ENCODE data around the gene SH2B3. TPM values are rescaled to one million over a fixed set of nuclear protein-coding genes. Genes with fewer than 3 reads are reported as not detected.

Gene SH2B3
- total RNA-seq, 3 donors from 2014 or later (not counting 1 experiment from before 2014, with no cell fraction given), result 68.1 to 81.3 (median 68.4) TPM

GRCh38 chr12:111362687-111363475 lies 42.8 kb upstream of the SH2B3 start:
- Mint-ChIP-seq H3K9me3 (no peaks in the 10 kb centered on the region), H3K27ac (no peak overlapping the region), H3K4me1 (peaks cover 31 to 47% of the 10 kb centered on the region in 2 donors), H3K27me3 (ENCODE audit: low read depth in 2 of 2) (peaks cover 4 to 6% of the 10 kb centered on the region in 2 donors), H3K36me3 (no peaks in the 10 kb centered on the region), H3K4me3 (no peak overlapping the region)
- H3K4me1 ChIP-seq (ENCODE audit: control insufficient read depth, insufficient read depth, low read length), result peaks cover 38% of the 10 kb centered on the region
- H3K27me3 ChIP-seq (ENCODE audit: control insufficient read depth, insufficient read depth, low read length), result no peaks in the 10 kb centered on the region
- intact Hi-C loops (cut with micrococcal nuclease), result no loop called here
- WGBS (ENCODE audit: insufficient coverage), result 96% methylated on average over 59 of the region's 59 CpGs
- no peak for DNase-seq
- no peaks in the 10 kb centered on the region for H3K9me3 ChIP-seq (ENCODE audit: control insufficient read depth, insufficient read depth, low read length)
- ATAC-seq, result no peak
- no peaks in the 10 kb centered on the region for H3K36me3 ChIP-seq (ENCODE audit: control insufficient read depth, insufficient read depth, low read length)
- H3K4me3 ChIP-seq (ENCODE audit: low read length), result no peak overlapping the region
- H3K27ac ChIP-seq (ENCODE audit: low read length), result no peak overlapping the region
- no peak for TF ChIP-seq CTCF (IDR thresholded peaks at IDR 0.05)

- Histone ChIP-seq H3K9me3 (ENCODE audit: control insufficient read depth, insufficient read depth, low read length) (no peaks in the 10 kb centered on the region), H3K27me3 (ENCODE audit: control insufficient read depth, insufficient read depth, low read length) (no peaks in the 10 kb centered on the region), H3K4me3 (ENCODE audit: low read length) (no peak overlapping the region), H3K36me3 (ENCODE audit: control insufficient read depth, insufficient read depth, low read length) (no peaks in the 10 kb centered on the region), H3K4me1 (ENCODE audit: control insufficient read depth, insufficient read depth, low read length) (peaks cover 45% of the 10 kb centered on the region), H3K27ac (ENCODE audit: low read length) (no peak overlapping the region)
- H3K9me3 Mint-ChIP-seq, result no peaks in the 10 kb centered on the region
- no peaks in the 10 kb centered on the region for H3K36me3 Mint-ChIP-seq
- WGBS (ENCODE audit: insufficient coverage), result 98% methylated on average over 3 of the region's 3 CpGs
- TF ChIP-seq CTCF (IDR thresholded peaks at IDR 0.05), result no peak
- no peak for ATAC-seq
- H3K27ac Mint-ChIP-seq, result no peak overlapping the region
- peaks cover 33 to 52% of the 10 kb centered on the region in 2 donors for H3K4me1 Mint-ChIP-seq
- intact Hi-C loops (cut with micrococcal nuclease), result no loop called here
- no peak for DNase-seq
- H3K27me3 Mint-ChIP-seq (ENCODE audit: low read depth in 2 of 2), result peaks cover 4 to 6% of the 10 kb centered on the region in 2 donors
- H3K4me3 Mint-ChIP-seq, result no peak overlapping the region
Observed at GRCh38 chr12:111363578-111363977, 42.1 kb upstream of the SH2B3 start.

- intact Hi-C loops (cut with micrococcal nuclease), result no loop called here
- ATAC-seq, result no peak
- Mint-ChIP-seq H3K36me3 (no peaks in the 10 kb centered on the region), H3K27me3 (ENCODE audit: low read depth in 2 of 2) (peaks cover 0 to 2% of the 10 kb centered on the region in 2 donors), H3K4me3 (peak overlapping the region; percentile 47), H3K4me1 (peaks cover 15 to 47% of the 10 kb centered on the region in 2 donors), H3K27ac (no peak overlapping the region), H3K9me3 (no peaks in the 10 kb centered on the region)
- H3K36me3 ChIP-seq (ENCODE audit: control insufficient read depth, insufficient read depth, low read length), result no peaks in the 10 kb centered on the region
- H3K27me3 ChIP-seq (ENCODE audit: control insufficient read depth, insufficient read depth, low read length), result no peaks in the 10 kb centered on the region
- no peak for TF ChIP-seq CTCF (IDR thresholded peaks at IDR 0.05)
- no peak overlapping the region for H3K27ac ChIP-seq (ENCODE audit: low read length)
- no peak for DNase-seq
- no peaks in the 10 kb centered on the region for H3K9me3 ChIP-seq (ENCODE audit: control insufficient read depth, insufficient read depth, low read length)
- H3K4me3 ChIP-seq (ENCODE audit: low read length), result no peak overlapping the region
- H3K4me1 ChIP-seq (ENCODE audit: control insufficient read depth, insufficient read depth, low read length), result peaks cover 37% of the 10 kb centered on the region
- WGBS (ENCODE audit: insufficient coverage), result 98% methylated on average over 10 of the region's 10 CpGs
Observed at GRCh38 chr12:111366075-111366474, 39.6 kb upstream of the SH2B3 start.

All from natural killer cell (primary cell).